Sigmoid colon (tissue), 3 donors: ENCODE data around the gene C1orf105.

Experiments used
- POLR2A ChIP-seq, 2 donors: fragments of 450-650 bp; IDR thresholded peaks; one replicate each; pipeline ENCODE4 v1.6.1; 2016; ENCODE audit warnings: antibody characterized with exemption in 2 of 2, mild to moderate bottlenecking in 2 of 2, moderate library complexity in 2 of 2
- TF ChIP-seq, protein P1 (sequence below), 4 experiments: fragments of 450-650 bp in 3 of 4; fragments of 200-600 bp in 1 of 4; IDR thresholded peaks; one replicate each; pipeline ENCODE4 v1.5.1; 2016 to 2019; ENCODE audit warnings: antibody characterized with exemption in 4 of 4, mild to moderate bottlenecking in 3 of 4, moderate library complexity in 2 of 4

DNA sequence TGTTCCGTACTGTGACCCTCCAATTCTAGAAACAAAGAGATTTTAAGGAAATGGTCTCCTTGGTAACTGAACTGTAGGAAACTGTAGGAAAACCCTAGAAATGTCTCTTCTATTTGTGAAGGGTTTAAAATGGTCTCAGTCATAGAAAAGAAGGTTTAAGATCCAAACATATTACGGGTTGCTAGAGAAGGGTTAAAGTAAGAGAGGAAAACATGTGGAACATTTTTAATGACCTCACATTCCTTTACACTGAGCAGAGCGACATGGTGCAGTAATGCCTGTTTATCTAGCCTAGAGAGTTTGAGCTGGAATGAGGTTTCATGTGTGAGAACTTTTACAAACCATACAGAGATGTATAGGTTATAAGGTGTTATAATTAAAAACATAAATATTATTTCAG is 36.9 kb upstream of the C1orf105 start:
- TF ChIP-seq, protein P1, sequence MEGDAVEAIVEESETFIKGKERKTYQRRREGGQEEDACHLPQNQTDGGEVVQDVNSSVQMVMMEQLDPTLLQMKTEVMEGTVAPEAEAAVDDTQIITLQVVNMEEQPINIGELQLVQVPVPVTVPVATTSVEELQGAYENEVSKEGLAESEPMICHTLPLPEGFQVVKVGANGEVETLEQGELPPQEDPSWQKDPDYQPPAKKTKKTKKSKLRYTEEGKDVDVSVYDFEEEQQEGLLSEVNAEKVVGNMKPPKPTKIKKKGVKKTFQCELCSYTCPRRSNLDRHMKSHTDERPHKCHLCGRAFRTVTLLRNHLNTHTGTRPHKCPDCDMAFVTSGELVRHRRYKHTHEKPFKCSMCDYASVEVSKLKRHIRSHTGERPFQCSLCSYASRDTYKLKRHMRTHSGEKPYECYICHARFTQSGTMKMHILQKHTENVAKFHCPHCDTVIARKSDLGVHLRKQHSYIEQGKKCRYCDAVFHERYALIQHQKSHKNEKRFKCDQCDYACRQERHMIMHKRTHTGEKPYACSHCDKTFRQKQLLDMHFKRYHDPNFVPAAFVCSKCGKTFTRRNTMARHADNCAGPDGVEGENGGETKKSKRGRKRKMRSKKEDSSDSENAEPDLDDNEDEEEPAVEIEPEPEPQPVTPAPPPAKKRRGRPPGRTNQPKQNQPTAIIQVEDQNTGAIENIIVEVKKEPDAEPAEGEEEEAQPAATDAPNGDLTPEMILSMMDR (IDR thresholded peaks at IDR 0.05) = no peak
- no peak for TF ChIP-seq POLR2A (IDR thresholded peaks at IDR 0.05)
